Stimulated activated CD8-positive, alpha-beta memory T cell treated with anti-CD3 and anti-CD28 coated beads, Interleukin-12 subunit alpha, Interleukin-12 subunit beta, amount 100 ng/mL, for 24 hours (primary cell): Measurements from ENCODE around the gene NKD1.

Experiments
- DNase-seq: peaks from one replicate; pipeline ENCODE4 v3.0.0-alpha.2; 2020; ENCODE audit errors: extremely low read depth

Gene NKD1

GRCh38 chr16:50694206-50694605 lies 146.0 kb downstream of the NKD1 start:
- no peak for DNase-seq

GRCh38 chr16:50695017-50696000 lies 147.1 kb downstream of the NKD1 start:
- DNase-seq: no peak

DNA sequence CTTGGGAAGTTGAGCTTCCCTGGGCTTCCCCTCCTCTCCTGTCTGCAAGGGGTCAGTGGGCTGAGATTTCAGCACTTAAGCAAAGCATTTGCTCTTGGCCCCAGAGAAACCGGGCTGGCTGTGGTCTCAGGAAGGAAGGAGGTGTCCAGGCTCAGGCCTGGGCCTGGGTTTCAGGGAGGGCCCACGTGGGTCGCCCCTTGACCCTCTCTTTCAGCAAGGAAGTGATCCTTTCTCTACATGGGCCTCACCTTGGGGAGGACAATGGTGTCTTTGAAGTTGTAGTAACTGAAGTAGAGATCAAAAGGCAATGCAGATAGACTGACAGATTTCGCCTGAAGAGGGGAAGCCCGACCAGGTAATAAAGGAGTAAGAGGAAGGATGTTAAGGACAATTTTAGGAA lies 147.9 kb downstream of the NKD1 start:
- DNase-seq: no peak

DNA sequence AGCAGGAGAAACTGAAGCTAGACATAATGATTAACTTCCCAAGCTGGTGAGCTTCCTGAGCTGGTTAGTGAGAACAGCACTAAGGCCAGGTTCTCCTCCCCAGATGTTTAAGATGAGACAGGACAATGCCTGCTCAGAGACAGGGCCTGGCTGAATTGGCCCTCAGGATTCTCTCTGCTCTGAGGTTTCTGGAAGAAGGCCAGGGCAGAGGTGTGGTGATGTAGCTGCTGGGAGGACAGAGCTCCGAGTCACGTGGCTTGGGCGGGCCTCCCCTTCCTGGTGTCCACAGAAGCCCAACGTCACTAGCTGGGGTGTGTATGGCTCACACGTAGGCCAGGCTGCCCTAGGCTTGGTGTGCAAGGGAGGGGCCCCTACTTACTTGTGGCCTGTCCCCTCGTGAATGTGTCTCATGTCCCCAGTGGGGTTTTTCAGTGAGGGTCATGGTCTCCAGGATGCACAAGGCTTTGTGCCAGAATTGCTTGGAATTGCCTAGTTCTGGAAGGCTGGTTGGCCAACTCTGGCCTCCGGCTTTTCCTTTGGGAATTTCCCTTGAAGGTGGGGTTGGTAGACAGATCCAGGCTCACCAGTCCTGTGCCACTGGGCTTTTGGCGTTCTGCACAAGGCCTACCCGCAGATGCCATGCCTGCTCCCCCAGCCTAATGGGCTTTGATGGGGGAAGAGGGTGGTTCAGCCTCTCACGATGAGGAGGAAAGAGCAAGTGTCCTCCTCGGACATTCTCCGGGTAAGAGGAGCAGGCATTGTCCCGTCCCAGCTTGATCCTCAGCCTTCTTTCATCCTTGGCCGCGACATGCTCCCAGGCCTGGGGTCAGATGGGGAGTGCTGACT lies 148.6 kb downstream of the NKD1 start:
- DNase-seq: no peak

DNA sequence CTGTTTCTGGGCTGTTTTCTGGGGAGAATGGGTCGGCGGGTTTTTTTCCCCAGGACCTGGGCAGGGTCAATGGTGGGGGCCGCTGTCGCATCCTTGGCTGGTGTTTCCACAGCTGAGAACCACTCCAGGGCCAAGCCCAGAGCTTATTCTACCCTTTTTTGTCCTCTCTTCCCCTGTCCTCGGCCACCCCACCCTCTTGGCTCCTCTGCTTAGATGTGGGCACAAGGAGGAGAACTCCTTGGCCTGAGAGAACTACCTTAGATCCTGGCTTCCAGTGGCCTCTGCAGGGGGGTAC lies 149.2 kb downstream of the NKD1 start:
- DNase-seq: no peak

DNA sequence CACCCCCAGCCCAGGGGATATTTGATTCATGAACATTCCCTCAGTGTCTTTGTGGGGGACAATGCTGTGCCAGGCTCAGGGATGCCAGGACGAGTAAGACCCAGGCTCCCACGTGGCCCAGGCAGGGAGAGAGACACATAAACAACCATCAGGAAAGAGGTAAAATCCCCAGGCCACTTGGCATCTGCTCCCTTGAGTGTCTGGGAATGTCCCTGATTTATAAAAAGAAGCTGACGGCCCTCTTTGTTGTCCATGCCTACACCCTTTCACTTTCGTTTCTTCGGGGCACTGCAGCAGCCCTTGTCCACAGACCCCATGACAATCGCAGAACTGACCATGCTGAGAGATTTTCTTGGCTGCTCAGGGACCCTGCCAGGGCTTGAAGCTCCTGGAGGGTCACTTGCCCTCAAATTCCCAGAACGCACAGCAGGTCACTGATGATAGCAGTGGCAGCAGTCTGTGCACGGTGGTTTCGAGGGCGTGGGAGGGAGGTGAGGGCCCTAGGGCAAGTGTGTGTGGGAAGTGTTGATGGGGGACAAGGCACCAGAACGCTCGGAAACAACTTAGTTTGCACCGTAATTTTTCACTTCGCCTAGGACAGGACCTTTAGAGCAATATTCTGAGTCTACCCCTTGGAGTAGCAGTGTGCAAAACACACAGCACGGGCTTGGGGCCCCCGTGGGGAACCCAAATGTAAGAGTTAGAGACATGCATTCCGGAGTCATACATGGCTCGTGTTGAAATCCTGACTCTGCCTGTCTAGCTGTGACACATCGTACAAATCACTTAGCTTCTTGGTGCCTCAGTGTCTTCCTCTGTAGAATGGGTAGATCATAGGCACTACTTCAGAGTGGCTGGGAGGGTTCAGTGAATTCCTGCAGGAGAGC lies 149.9 kb downstream of the NKD1 start:
- no peak for DNase-seq
